Inflammatory macrophage treated with lipopolysaccharide for 1 hour (primary cell): ENCODE measurements around the gene AVP.
A peak's percentile ranks its signal among the peaks of the same experiment; 100 is the strongest.
"Not testable (repeated sequence)": the region's sequence is repeated elsewhere in the genome, so short reads cannot be mapped to it uniquely, and the experiment has no call there.

Source experiments
- DNase-seq, 2 donors: peaks; one replicate each; pipeline ENCODE4 v3.0.0-alpha.2; 2020 to 2022

The AVP gene

GRCh38 chr20:3082955-3083952 is 1.3 kb downstream of the AVP start:
- no peak for DNase-seq

DNA sequence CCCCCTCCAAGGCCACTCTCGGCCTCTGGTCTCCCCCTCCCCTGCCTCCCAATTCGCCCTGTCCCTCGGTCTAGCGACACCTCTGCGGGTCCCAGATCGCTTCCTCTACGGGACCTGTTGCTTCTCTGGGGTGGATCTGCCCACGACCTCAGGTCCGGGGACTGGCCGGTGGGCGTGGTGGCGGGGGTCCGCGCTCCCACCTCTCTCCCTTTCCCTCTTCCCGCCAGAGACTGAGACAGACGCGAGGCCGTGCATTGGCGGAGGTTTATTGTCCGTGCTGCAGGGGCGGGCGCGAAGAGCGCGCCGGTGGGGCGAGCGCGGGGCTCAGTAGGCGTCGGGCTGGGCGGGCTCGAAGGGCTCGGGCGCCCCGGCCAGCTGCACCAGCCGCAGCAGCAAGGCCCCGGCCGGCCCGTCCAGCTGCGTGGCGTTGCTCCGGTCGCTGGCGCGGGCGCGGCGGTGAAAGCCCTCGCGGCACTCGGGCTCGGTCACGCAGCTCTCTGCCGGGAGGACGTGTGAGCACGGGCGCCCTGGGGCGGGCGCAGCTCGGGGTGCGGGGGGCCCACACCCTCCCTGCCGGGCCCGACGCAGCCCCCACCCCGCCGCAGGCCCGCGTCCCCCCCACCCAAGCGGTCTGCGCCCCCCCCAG is 2.1 kb downstream of the AVP start:
- no peak for DNase-seq

- DNase-seq, result no peak
Measured at GRCh38 chr20:3081641-3082040, 2.9 kb downstream of the AVP start.

- no peak for DNase-seq
Measured at GRCh38 chr20:3080939-3081388, 3.6 kb downstream of the AVP start.

DNA sequence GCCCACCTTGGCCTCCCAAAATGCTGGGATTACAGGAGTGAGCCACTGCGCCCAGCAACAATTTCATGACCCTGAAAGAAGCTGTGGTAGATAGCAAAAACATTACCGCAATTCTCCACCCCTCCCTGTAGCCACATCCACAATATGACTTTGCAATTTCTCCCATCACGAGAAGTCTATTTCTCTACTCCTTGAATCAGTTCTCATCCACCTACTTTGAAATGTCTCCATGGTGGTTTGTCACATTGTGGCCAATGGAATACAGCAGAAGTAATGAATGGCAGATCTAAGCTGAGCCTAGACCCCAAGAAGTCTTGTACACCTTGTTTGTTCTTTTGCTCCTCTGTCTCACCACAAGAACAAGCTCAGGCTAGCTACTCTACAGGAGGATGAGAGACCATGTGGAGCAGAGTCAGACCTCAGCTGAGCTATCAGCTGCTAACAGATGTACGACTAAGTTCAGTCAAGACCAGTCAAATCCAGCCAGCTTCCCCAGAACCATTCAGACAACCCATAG is 6.8 kb downstream of the AVP start:
- DNase-seq, result peak in 1 of 2 donors; percentile 24

GRCh38 chr20:3075315-3075714 is 9.2 kb downstream of the AVP start:
- DNase-seq, result not testable (repeated sequence)

- DNase-seq, result peak in 1 of 2 donors; percentile 24
Measured at GRCh38 chr20:3074812-3075211, 9.7 kb downstream of the AVP start.

DNA sequence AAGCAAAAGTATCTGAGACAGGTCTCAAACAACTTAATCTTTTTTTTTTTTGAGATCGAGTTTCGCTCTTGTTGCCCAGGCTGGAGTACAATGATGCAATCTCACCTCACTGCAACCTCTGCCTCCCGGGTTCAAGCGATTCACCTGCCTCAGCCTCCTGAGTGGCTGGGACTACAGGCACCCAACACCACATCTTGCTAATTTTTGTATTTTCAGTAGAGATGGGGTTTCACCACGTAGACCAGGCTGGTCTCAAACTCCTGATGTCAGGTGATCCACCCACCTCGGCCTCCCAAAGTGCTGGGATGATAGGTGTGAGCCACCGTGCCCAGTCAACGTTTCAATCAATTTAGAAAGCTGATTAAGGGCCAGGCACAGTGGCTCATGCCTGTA is 11.3 kb downstream of the AVP start:
- not testable (repeated sequence) for DNase-seq

DNA sequence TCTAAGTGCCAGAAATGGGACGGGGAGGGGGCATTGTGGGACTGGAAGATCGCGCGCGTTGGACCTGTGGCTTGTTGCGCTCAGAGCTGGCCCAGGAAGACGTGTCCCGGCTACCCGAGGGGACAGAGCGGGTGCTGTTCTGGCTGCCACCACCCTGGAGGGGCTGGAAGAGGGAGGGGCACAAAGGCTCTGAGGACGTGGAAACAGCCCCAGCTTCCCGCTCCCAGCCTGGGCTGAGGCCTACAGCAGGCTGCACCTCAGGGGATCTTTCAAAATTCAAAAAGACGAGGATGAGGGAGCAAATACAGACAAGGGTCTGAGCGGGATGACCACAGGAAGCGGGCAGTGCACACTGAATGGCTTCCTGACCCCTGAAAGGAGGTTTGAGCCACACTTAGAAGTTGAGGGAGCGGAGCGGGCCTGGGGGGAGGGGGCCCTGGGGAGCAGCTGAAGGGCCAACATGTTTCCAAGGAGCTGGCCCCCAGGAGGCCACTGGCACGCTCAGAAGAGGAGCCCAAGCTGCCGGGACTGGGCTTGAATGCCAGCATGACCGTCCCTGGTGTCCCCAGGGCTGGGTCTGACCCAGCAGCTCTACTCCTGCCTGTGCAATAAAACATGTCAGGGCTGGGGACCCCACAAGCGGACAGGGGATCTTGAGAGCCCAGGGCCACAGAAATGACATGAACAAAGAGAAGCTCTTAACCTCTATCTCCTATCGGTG is 11.8 kb downstream of the AVP start:
- DNase-seq, result no peak

DNA sequence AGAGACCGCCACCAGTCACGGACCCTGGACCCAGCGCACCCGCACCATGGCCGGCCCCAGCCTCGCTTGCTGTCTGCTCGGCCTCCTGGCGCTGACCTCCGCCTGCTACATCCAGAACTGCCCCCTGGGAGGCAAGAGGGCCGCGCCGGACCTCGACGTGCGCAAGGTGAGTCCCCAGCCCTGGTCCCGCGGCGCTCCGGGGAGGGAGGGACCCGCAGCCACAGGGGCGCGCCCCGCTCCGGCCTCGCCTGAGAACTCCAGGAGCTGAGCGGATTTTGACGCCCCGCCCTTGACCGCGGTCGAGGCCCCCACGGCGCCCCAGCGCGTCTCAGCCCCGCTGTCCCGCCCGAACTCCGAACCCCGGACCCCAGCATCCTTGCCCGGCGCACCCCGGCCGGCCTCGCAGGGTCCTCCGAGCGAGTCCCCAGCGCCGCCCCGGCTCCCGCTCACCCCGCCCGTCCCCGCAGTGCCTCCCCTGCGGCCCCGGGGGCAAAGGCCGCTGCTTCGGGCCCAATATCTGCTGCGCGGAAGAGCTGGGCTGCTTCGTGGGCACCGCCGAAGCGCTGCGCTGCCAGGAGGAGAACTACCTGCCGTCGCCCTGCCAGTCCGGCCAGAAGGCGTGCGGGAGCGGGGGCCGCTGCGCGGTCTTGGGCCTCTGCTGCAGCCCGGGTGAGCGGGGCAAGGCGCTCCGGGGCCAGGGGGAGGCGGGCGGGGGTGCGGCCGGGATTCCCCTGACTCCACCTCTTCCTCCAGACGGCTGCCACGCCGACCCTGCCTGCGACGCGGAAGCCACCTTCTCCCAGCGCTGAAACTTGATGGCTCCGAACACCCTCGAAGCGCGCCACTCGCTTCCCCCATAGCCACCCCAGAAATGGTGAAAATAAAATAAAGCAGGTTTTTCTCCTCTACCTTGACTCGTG is 12.7 kb downstream of the AVP start, which contains the start of gene OXT:
Gene OXT (plus strand): TSS at position 11 of the 920 bp plus-strand sequence. CDS start 36 bp downstream, at position 47.
- DNase-seq, result peak; percentile 44 to 47

- DNase-seq, result no peak
Measured at GRCh38 chr20:3071266-3071609, 13.3 kb downstream of the AVP start.

- DNase-seq, result no peak
Measured at GRCh38 chr20:3070725-3071124, 13.8 kb downstream of the AVP start.

GRCh38 chr20:3068986-3069900 is 15.3 kb downstream of the AVP start:
- peak in 1 of 2 donors; percentile 42 for DNase-seq

- DNase-seq, result no peak
Measured at GRCh38 chr20:3068075-3068474, 16.4 kb downstream of the AVP start.

DNA sequence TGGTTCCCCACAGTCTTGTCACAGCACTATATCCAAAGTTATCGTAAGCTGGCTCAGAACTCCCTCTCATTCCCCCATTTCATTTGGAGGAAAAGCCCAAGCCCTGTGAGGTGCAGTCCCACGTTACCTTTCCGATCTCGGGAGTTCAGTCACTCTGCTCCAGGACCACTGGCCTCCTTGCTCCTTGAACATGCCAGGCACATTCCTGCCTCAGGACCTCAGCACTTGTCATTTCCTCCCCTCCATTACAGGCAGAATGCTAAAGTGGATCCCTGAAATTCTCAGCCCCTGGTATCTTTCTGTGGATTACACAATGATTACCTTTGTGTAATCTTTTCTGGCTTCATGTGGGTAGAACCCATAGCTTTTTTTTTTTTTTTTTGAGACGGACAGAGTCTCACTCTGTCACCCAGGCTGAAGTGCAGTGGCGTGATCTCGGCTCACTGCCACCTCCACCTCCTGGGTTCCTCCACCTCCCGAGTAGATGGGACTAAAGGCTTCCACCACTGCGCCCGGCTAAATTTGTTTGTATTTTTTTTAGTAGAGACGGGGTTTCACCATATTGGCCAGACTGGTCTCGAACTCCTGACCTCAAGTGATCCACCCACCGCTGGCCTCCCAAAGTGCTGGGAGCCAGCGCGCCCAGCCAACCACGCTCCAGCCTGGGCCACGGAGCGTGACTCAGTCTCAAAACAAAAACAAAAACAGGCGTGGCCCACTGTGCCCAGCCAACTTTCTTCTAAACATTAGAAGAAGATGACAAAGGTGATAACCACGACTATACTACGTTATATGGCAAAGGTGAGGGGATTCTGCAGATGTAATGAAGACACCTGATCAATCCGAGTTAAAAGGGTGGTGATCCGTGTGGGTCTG is 17.1 kb downstream of the AVP start:
- DNase-seq, result no peak

DNA sequence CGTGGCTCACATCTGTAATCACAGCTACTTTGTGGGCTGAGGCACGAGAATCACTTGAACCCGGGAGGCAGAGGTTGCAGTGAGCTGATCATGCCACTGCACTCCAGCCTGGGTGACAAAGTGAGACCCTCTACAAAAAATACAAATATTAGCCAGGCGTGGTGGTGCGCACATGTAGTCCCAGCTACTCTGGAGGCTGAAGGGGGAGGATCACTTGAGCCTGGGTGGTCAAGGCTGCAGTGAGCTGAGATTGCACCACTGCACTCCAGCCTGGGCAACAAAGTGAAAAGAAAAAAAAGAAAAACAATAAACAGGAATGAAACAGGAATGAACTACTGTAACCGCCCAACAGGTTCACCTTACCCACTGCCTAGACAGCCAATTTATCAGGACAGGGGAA is 20.4 kb downstream of the AVP start:
- not testable (repeated sequence) for DNase-seq

GRCh38 chr20:3059489-3059888 is 25.0 kb downstream of the AVP start:
- no peak for DNase-seq

GRCh38 chr20:3051385-3052019 is 33.0 kb downstream of the AVP start:
- no peak for DNase-seq
